Sigmoid colon (tissue), 4 donors: ENCODE results near the gene CLMP.

Source experiments
- CTCF ChIP-seq, 4 experiments: fragments of 450-650 bp in 3 of 4; fragments of 200-600 bp in 1 of 4; IDR thresholded peaks; one replicate each; pipeline ENCODE4 v1.5.1; 2016 to 2019; ENCODE audit warnings: antibody characterized with exemption in 4 of 4, mild to moderate bottlenecking in 3 of 4, moderate library complexity in 2 of 4
- EP300 ChIP-seq, 4 donors: sonication (generic); formaldehyde crosslinking; IDR thresholded peaks; one replicate each; pipeline ENCODE4 v1.6.1; 2017; ENCODE audit warnings: antibody characterized with exemption in 4 of 4
- POLR2A ChIP-seq, 2 donors: fragments of 450-650 bp; IDR thresholded peaks; one replicate each; pipeline ENCODE4 v1.6.1; 2016; ENCODE audit warnings: antibody characterized with exemption in 2 of 2, mild to moderate bottlenecking in 2 of 2, moderate library complexity in 2 of 2

GRCh38 chr11:123054301-123055065, 140.6 kb downstream of the CLMP start:
- TF ChIP-seq CTCF (IDR thresholded peaks at IDR 0.05), result peak in 3 of 4 experiments; percentile 48 to 71 (median 63)
- no peak for TF ChIP-seq POLR2A (IDR thresholded peaks at IDR 0.05)
- no peak for TF ChIP-seq EP300 (IDR thresholded peaks at IDR 0.05)
